ENCODE results near the gene TNK1.

- no peak for TF ChIP-seq CTCF (IDR thresholded peaks at IDR 0.05)
- TF ChIP-seq POLR2A (IDR thresholded peaks at IDR 0.05) = no peak
Observed at GRCh38 chr17:7410634-7411426, 29.9 kb downstream of the TNK1 start.

Data from testis (tissue), 2 donors.